Measurements from ENCODE around the gene RALGAPA2.

The RALGAPA2 gene

GRCh38 chr20:20629556-20630188 is 82.8 kb downstream of the RALGAPA2 start:
- POLR2A ChIA-PET, result no interaction called here
- CTCF ChIA-PET, result no interaction called here
- no peak for DNase-seq (ENCODE audit: extremely low spot score)
- TF ChIP-seq FOXA1 (IDR thresholded peaks at IDR 0.05) (no peak), SUZ12 (IDR thresholded peaks at IDR 0.05) (no peak), FOXK2 (IDR thresholded peaks at IDR 0.05) (no peak), SP1 (IDR thresholded peaks at IDR 0.05) (no peak), CTBP1 (IDR thresholded peaks at IDR 0.05; ENCODE audit: borderline replicate concordance) (no peak), BHLHE40 (IDR thresholded peaks at IDR 0.05; ENCODE audit: borderline replicate concordance) (no peak), L3MBTL2 (conservative IDR thresholded peaks at IDR 0.05) (no peak), LEF1 (IDR thresholded peaks at IDR 0.05; ENCODE audit: borderline replicate concordance) (no peak), FOXM1 (IDR thresholded peaks at IDR 0.05; ENCODE audit: borderline replicate concordance) (no peak), NFRKB (IDR thresholded peaks at IDR 0.05) (no peak), ZNF384 (IDR thresholded peaks at IDR 0.05) (no peak), ELF4 (IDR thresholded peaks at IDR 0.05) (no peak)

GRCh38 chr20:20628314-20628713 is 84.1 kb downstream of the RALGAPA2 start:
- CTCF ChIA-PET, result no interaction called here
- POLR2A ChIA-PET, result no interaction called here
- TF ChIP-seq ARNT (IDR thresholded peaks at IDR 0.05) (no peak), PKNOX1 (IDR thresholded peaks at IDR 0.05) (no peak), SUZ12 (IDR thresholded peaks at IDR 0.05) (no peak), CTBP1 (IDR thresholded peaks at IDR 0.05; ENCODE audit: borderline replicate concordance) (no peak), FOXM1 (IDR thresholded peaks at IDR 0.05; ENCODE audit: borderline replicate concordance) (no peak), ZNF384 (IDR thresholded peaks at IDR 0.05) (no peak), TARDBP (IDR thresholded peaks at IDR 0.05) (no peak)
- DNase-seq (ENCODE audit: extremely low spot score), result no peak

GRCh38 chr20:20627471-20627870 is 85.0 kb downstream of the RALGAPA2 start:
- ChIA-PET CTCF (no interaction called here), POLR2A (no interaction called here)
- no peak for TF ChIP-seq ELF4 (IDR thresholded peaks at IDR 0.05)
- TF ChIP-seq FOXK2 (IDR thresholded peaks at IDR 0.05), result no peak
- TF ChIP-seq ARNT (IDR thresholded peaks at IDR 0.05), result no peak
- no peak for TF ChIP-seq HDGF (IDR thresholded peaks at IDR 0.05; ENCODE audit: borderline replicate concordance)
- no peak for TF ChIP-seq L3MBTL2 (conservative IDR thresholded peaks at IDR 0.05)
- TF ChIP-seq SUZ12 (IDR thresholded peaks at IDR 0.05), result no peak
- no peak for TF ChIP-seq PKNOX1 (IDR thresholded peaks at IDR 0.05)
- no peak for TF ChIP-seq ZNF384 (IDR thresholded peaks at IDR 0.05)
- no peak for TF ChIP-seq TARDBP (IDR thresholded peaks at IDR 0.05)
- TF ChIP-seq FOXM1 (IDR thresholded peaks at IDR 0.05; ENCODE audit: borderline replicate concordance), result no peak
- no peak for TF ChIP-seq BHLHE40 (IDR thresholded peaks at IDR 0.05; ENCODE audit: borderline replicate concordance)
- no peak for TF ChIP-seq CTBP1 (IDR thresholded peaks at IDR 0.05; ENCODE audit: borderline replicate concordance)
- TF ChIP-seq FOXA1 (IDR thresholded peaks at IDR 0.05), result no peak
- no peak for TF ChIP-seq LEF1 (IDR thresholded peaks at IDR 0.05; ENCODE audit: borderline replicate concordance)

GRCh38 chr20:20624914-20625313 is 87.5 kb downstream of the RALGAPA2 start:
- TF ChIP-seq FOXK2 (IDR thresholded peaks at IDR 0.05), result no peak
- TF ChIP-seq FOXA1 (IDR thresholded peaks at IDR 0.05), result no peak
- TF ChIP-seq CTBP1 (IDR thresholded peaks at IDR 0.05; ENCODE audit: borderline replicate concordance), result no peak
- TF ChIP-seq ARNT (IDR thresholded peaks at IDR 0.05), result no peak
- no peak for TF ChIP-seq TARDBP (IDR thresholded peaks at IDR 0.05)
- TF ChIP-seq NFRKB (IDR thresholded peaks at IDR 0.05), result no peak
- no peak for TF ChIP-seq BHLHE40 (IDR thresholded peaks at IDR 0.05; ENCODE audit: borderline replicate concordance)
- ChIA-PET POLR2A (no interaction called here), CTCF (no interaction called here)
- no peak for DNase-seq (ENCODE audit: extremely low spot score)

More at GRCh38 chr20:20627471-20627870, 85.0 kb downstream of the RALGAPA2 start:
- no peak for DNase-seq (ENCODE audit: extremely low spot score)

GRCh38 chr20:20621195-20621594 is 91.2 kb downstream of the RALGAPA2 start:
- CTCF ChIA-PET, result no interaction called here

More at GRCh38 chr20:20621195-20621594, 91.2 kb downstream of the RALGAPA2 start:
- POLR2A ChIA-PET, result no interaction called here
- DNase-seq (ENCODE audit: extremely low spot score), result no peak
- TF ChIP-seq ELF4 (IDR thresholded peaks at IDR 0.05) (no peak), L3MBTL2 (conservative IDR thresholded peaks at IDR 0.05) (no peak), NFRKB (IDR thresholded peaks at IDR 0.05) (no peak), ZNF384 (IDR thresholded peaks at IDR 0.05) (no peak), HDGF (IDR thresholded peaks at IDR 0.05; ENCODE audit: borderline replicate concordance) (no peak), PKNOX1 (IDR thresholded peaks at IDR 0.05) (no peak), FOXM1 (IDR thresholded peaks at IDR 0.05; ENCODE audit: borderline replicate concordance) (no peak), FOXK2 (IDR thresholded peaks at IDR 0.05) (no peak), CTBP1 (IDR thresholded peaks at IDR 0.05; ENCODE audit: borderline replicate concordance) (no peak), SUZ12 (IDR thresholded peaks at IDR 0.05) (no peak), FOXA1 (IDR thresholded peaks at IDR 0.05) (no peak), LEF1 (IDR thresholded peaks at IDR 0.05; ENCODE audit: borderline replicate concordance) (no peak), BHLHE40 (IDR thresholded peaks at IDR 0.05; ENCODE audit: borderline replicate concordance) (no peak), TARDBP (IDR thresholded peaks at IDR 0.05) (no peak), ARNT (IDR thresholded peaks at IDR 0.05) (no peak), SP1 (IDR thresholded peaks at IDR 0.05) (no peak)
